Measurements from ENCODE around the gene ZMYM3. TPM values are rescaled to one million over a fixed set of nuclear protein-coding genes. Genes with fewer than 3 reads are reported as not detected.

Gene ZMYM3
- total RNA-seq, 1 donor from 2014 or later, result 50.8 TPM

DNA sequence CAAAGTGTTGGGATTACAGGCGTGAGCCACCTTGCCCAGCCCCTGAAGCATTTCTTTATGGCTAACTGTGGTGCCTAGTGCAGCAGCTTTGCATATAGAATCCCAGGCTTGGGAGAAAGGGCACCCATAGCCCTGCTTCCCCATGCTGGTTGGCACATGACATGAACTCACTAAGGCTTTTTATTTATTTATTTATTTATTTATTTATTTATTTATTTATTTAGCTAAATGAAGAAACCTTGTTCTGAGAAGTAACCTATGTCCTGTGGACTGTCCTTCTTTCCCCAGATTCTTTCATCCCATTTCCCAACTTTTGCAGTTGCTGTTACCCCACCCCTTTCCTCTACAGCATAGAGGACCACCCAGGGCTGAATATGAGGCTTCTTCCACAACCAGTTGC is 32.8 kb downstream of the ZMYM3 start:
- no peaks in the 10 kb centered on the region for H3K27me3 ChIP-seq
- TF ChIP-seq, protein P1, sequence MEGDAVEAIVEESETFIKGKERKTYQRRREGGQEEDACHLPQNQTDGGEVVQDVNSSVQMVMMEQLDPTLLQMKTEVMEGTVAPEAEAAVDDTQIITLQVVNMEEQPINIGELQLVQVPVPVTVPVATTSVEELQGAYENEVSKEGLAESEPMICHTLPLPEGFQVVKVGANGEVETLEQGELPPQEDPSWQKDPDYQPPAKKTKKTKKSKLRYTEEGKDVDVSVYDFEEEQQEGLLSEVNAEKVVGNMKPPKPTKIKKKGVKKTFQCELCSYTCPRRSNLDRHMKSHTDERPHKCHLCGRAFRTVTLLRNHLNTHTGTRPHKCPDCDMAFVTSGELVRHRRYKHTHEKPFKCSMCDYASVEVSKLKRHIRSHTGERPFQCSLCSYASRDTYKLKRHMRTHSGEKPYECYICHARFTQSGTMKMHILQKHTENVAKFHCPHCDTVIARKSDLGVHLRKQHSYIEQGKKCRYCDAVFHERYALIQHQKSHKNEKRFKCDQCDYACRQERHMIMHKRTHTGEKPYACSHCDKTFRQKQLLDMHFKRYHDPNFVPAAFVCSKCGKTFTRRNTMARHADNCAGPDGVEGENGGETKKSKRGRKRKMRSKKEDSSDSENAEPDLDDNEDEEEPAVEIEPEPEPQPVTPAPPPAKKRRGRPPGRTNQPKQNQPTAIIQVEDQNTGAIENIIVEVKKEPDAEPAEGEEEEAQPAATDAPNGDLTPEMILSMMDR (IDR thresholded peaks at IDR 0.05), result no peak
- TF ChIP-seq EZH2 (IDR thresholded peaks at IDR 0.05) (no peak), EZH2phosphoT487 (IDR thresholded peaks at IDR 0.05) (no peak)
- Mint-ChIP-seq H3K9me3 (peaks cover 15% of the 10 kb centered on the region), H3K27me3 (ENCODE audit: insufficient read depth, low read depth) (peaks cover 6% of the 10 kb centered on the region), H3K27ac (no peak overlapping the region), H3K4me3 (no peak overlapping the region), H3K4me1 (peaks cover 27% of the 10 kb centered on the region), H3K36me3 (no peaks in the 10 kb centered on the region)
- no peak overlapping the region for H2AFZ ChIP-seq (replicated peaks)
- H3F3A ChIP-seq (ENCODE audit: low read depth), result no peaks in the 10 kb centered on the region
- no peak overlapping the region for H3K9ac ChIP-seq
- no peaks in the 10 kb centered on the region for H4K20me1 ChIP-seq (ENCODE audit: low read depth)
- DNase-seq (ENCODE audit: low spot score), result no peak
- H3K79me2 ChIP-seq (ENCODE audit: low read depth), result no peaks in the 10 kb centered on the region
- H3K4me3 ChIP-seq, result no peak overlapping the region
- no peaks in the 10 kb centered on the region for H3K36me3 ChIP-seq
- H3K4me2 ChIP-seq, result no peak overlapping the region
- H3K4me1 ChIP-seq, result no peaks in the 10 kb centered on the region
- no peak overlapping the region for H3K27ac ChIP-seq
- no peaks in the 10 kb centered on the region for H3K9me3 ChIP-seq (ENCODE audit: low read depth)

DNA sequence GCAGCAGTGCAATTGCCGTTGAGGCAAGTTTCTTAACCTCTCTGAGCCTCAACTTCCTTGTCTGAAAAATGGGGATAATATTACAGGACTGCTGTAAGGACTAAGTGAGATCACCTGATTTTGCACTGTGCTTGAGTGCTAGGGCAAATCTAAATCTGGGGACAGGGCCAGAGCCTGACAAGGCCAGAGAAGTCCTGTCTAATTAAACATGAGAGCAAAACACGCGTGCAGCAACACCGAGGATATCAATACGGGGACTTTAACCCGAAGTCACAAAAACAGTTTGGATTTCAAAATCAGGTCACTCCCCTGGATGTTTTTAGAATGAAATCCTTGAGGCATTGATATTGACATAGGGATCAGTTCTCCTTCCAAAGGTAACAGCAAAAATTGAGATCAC is 36.6 kb downstream of the ZMYM3 start:
- Histone ChIP-seq H3K27ac (no peak overlapping the region), H3K4me1 (no peaks in the 10 kb centered on the region), H2AFZ (replicated peaks) (no peak overlapping the region), H3K4me3 (no peak overlapping the region), H3K9me3 (ENCODE audit: low read depth) (no peaks in the 10 kb centered on the region), H3K27me3 (no peaks in the 10 kb centered on the region), H3F3A (ENCODE audit: low read depth) (no peaks in the 10 kb centered on the region), H3K9ac (no peak overlapping the region), H4K20me1 (ENCODE audit: low read depth) (no peaks in the 10 kb centered on the region), H3K36me3 (no peaks in the 10 kb centered on the region), H3K79me2 (ENCODE audit: low read depth) (no peaks in the 10 kb centered on the region), H3K4me2 (no peak overlapping the region)
- H3K27me3 Mint-ChIP-seq (ENCODE audit: insufficient read depth, low read depth), result peaks cover 4% of the 10 kb centered on the region
- no peak overlapping the region for H3K4me3 Mint-ChIP-seq
- H3K36me3 Mint-ChIP-seq, result no peaks in the 10 kb centered on the region
- H3K9me3 Mint-ChIP-seq, result peaks cover 9% of the 10 kb centered on the region
- H3K4me1 Mint-ChIP-seq, result peaks cover 7% of the 10 kb centered on the region
- no peak for DNase-seq (ENCODE audit: low spot score)
- no peak overlapping the region for H3K27ac Mint-ChIP-seq
- TF ChIP-seq, protein P1 (IDR thresholded peaks at IDR 0.05), result no peak
- TF ChIP-seq EZH2phosphoT487 (IDR thresholded peaks at IDR 0.05) (no peak), EZH2 (IDR thresholded peaks at IDR 0.05) (no peak)

DNA sequence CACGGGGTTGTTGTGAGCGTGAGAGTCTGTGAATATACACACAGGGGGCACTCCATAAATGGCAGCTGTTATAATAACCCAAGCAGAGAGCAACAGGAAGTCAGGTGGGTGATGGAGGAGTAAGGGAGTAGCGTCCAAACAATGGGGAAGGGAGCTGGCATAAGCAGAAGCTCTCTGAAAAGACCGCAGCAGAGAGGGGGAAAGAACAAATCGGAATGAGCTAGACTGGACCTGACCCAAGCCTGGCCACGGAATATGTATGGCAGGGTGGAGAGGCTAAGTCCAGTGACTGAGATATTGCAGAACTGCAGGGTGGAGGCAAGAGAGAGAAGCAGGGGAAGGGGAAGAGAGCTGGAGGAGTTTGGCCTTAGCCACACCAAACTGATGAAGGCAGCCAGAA is 37.5 kb downstream of the ZMYM3 start:
- no peaks in the 10 kb centered on the region for H3K79me2 ChIP-seq (ENCODE audit: low read depth)
- H3K27ac ChIP-seq, result no peak overlapping the region
- peak overlapping the region; percentile 57 for H2AFZ ChIP-seq (replicated peaks)
- no peak for DNase-seq (ENCODE audit: low spot score)
- Mint-ChIP-seq H3K27me3 (ENCODE audit: insufficient read depth, low read depth) (peaks cover 4% of the 10 kb centered on the region), H3K9me3 (peaks cover 4% of the 10 kb centered on the region), H3K4me3 (no peak overlapping the region), H3K36me3 (no peaks in the 10 kb centered on the region), H3K27ac (peak overlapping the region; percentile 80), H3K4me1 (peaks cover 7% of the 10 kb centered on the region)
- no peak for TF ChIP-seq EZH2 (IDR thresholded peaks at IDR 0.05)
- TF ChIP-seq, protein P1 (IDR thresholded peaks at IDR 0.05), result no peak
- no peak for TF ChIP-seq EZH2phosphoT487 (IDR thresholded peaks at IDR 0.05)
- no peak overlapping the region for H3K4me2 ChIP-seq
- no peak overlapping the region for H3K4me3 ChIP-seq
- no peaks in the 10 kb centered on the region for H4K20me1 ChIP-seq (ENCODE audit: low read depth)
- H3K4me1 ChIP-seq, result no peaks in the 10 kb centered on the region
- no peaks in the 10 kb centered on the region for H3K27me3 ChIP-seq
- H3K36me3 ChIP-seq, result no peaks in the 10 kb centered on the region
- H3K9ac ChIP-seq, result no peak overlapping the region
- H3K9me3 ChIP-seq (ENCODE audit: low read depth), result no peaks in the 10 kb centered on the region
- H3F3A ChIP-seq (ENCODE audit: low read depth), result no peaks in the 10 kb centered on the region

All from neural progenitor cell (in vitro differentiated cells).